NCI-H2196 treated with DMSO at 0.1 percent for 48 hours (cell line): ENCODE data around the gene ATXN7L1.
"Not testable (repeated sequence)": the region's sequence is repeated elsewhere in the genome, so short reads cannot be mapped to it uniquely, and the experiment has no call there.

ENCODE experiments used
- DNase-seq: peaks from one replicate; lab custom pipeline; 2025; ENCODE audit not compliant: unreplicated experiment; lab: John Stamatoyannopoulos, UW

ATXN7L1 gene

GRCh38 chr7:105708763-105709080, 167.7 kb downstream of the ATXN7L1 start:
- no peak for DNase-seq

- DNase-seq = no peak
These were observed 168.2 kb downstream of the ATXN7L1 start for GRCh38 chr7:105707967-105708762.

- no peak for DNase-seq
These were observed 169.0 kb downstream of the ATXN7L1 start for GRCh38 chr7:105707381-105707780.

- no peak for DNase-seq
These were observed 171.0 kb downstream of the ATXN7L1 start for GRCh38 chr7:105705427-105705826.

GRCh38 chr7:105703207-105703930, 173.0 kb downstream of the ATXN7L1 start:
- DNase-seq = no peak

GRCh38 chr7:105699568-105700236, 176.7 kb downstream of the ATXN7L1 start:
- no peak for DNase-seq

- DNase-seq = no peak
These were observed 177.9 kb downstream of the ATXN7L1 start for GRCh38 chr7:105698531-105698930.

- no peak for DNase-seq
These were observed 178.6 kb downstream of the ATXN7L1 start for GRCh38 chr7:105697753-105698152.

- DNase-seq = not testable (repeated sequence)
These were observed 179.2 kb downstream of the ATXN7L1 start for GRCh38 chr7:105697169-105697568.

GRCh38 chr7:105693576-105693975, 182.8 kb downstream of the ATXN7L1 start:
- no peak for DNase-seq

GRCh38 chr7:105691680-105692564, 184.5 kb downstream of the ATXN7L1 start:
- DNase-seq = peak; percentile 39

- no peak for DNase-seq
These were observed 185.2 kb downstream of the ATXN7L1 start for GRCh38 chr7:105691082-105691679.

- no peak for DNase-seq
These were observed 186.0 kb downstream of the ATXN7L1 start for GRCh38 chr7:105690325-105690945.

- DNase-seq = no peak
These were observed 187.2 kb downstream of the ATXN7L1 start for GRCh38 chr7:105689067-105689819.

GRCh38 chr7:105688617-105689016, 187.8 kb downstream of the ATXN7L1 start:
- DNase-seq = no peak

GRCh38 chr7:105685161-105685560, 191.2 kb downstream of the ATXN7L1 start:
- DNase-seq = no peak

GRCh38 chr7:105682341-105683060, 193.9 kb downstream of the ATXN7L1 start:
- DNase-seq = peak; percentile 40

- no peak for DNase-seq
These were observed 195.8 kb downstream of the ATXN7L1 start for GRCh38 chr7:105680505-105681187.
